Left ventricle myocardium superior (tissue), 1 donor: ENCODE data around the gene CA14. TPM values are rescaled to one million over a fixed set of nuclear protein-coding genes. Genes with fewer than 3 reads are reported as not detected.
"Not testable (repeated sequence)": the region's sequence is repeated elsewhere in the genome, so short reads cannot be mapped to it uniquely, and the experiment has no call there.

Experiments used
- ATAC-seq: fragments of 200-7000 bp; cut with Tn5 transposase; one replicate; pipeline ENCODE4 v1.9.1; 2020; ENCODE audit warnings: mild to moderate bottlenecking, moderate library complexity
- DNase-seq: peaks from one replicate; pipeline ENCODE4 v3.0.0-alpha.2; 2020
- intact Hi-C: fragments of 100-400 bp; cut with micrococcal nuclease; formaldehyde crosslinking; loops from one replicate; pipeline ENCODE4 v1.11.0; 2022
- total RNA-seq: library from RNA; stranded (reverse); fragmentation: NEBNext Ultra II Directional; extraction: Animal tissue kit (Norgen Biotek cat#: 25700); gene quantifications from one replicate; pipeline ENCODE4 v1.2.1, GENCODE V29; 2021
- donor health status: DM: no; HTN: yes; CAD: no; lungs with severe emphysema.

The CA14 gene
- total RNA-seq, 1 donor from 2014 or later, result 22.8 TPM

DNA sequence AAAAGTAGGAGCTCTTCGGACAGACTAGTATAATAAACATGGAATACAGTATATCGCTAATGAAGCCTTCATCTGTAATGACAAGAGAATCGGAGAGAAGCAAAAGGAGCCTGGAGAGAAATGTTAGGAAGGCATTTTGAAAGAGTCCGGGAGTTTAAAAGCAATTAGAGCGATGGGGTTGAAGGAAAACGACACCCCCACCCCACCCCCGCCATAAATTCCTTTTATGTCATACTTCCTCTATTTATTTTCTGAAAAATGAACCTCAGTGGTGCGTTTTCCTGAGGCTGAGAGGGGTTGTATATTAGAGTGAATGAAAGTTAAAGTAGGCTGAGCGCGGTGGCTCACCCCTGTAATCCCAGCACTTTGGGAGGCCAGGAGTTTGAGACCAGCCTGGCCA lies 11.9 kb downstream of the CA14 start:
- DNase-seq (no peak), ATAC-seq (no peak)
- intact Hi-C loops, result no loop called here

DNA sequence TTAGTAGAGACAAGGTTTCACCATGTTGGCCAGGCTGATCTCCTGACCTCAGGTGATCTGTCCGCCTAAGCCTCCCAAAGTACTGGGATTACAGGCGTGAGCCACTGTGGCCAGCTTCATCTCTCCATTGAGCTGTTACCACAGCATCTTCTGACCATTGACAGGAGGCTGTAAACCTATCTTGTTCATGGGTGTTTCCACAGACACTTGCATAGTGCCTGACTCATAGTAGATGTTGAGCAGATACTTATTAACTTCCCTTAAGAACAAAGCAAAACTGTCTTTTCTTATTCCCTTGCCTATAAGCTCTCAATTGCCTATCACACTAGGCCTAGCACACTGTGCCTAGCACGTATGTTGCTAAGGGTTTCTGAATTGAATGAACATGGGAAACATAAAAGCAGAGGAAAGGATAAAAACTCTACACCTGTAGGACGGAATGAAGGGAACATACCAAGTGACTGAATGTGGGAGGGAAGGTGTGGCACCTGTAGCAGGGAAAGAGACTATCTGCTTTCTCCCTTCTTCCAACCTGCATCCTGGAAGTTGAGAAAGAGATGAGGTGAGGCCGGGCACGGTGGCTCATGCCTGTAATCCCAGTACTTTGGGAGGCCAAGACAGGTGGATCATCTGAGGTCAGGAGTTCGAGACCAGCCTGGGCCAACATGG lies 13.9 kb downstream of the CA14 start:
- intact Hi-C loops, result no loop called here

DNA sequence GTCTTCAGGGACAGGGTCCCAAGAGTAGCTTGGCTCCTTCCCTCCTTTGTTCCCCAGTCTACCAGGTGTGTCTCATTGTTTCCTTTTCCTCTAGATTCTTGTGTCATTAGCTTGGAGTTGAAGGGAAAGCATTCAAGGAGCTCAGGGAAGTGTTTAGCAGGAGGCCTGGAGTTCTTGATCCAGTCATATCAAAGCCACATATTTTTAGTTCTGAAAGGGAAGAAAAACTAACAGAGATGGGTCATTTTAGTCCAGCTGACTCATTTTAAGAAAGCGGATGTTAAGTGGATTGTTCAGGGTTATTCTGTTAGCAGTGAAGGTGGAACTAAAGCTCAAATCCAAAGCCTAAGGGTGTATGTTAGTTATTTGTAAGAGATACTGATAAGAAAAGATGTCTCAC lies 15.7 kb downstream of the CA14 start:
- DNase-seq (no peak), ATAC-seq (no peak)
- intact Hi-C loops, result no loop called here

More for the DNA sequence above, 13.9 kb downstream of the CA14 start:
- DNase-seq (no peak), ATAC-seq (no peak)

DNA sequence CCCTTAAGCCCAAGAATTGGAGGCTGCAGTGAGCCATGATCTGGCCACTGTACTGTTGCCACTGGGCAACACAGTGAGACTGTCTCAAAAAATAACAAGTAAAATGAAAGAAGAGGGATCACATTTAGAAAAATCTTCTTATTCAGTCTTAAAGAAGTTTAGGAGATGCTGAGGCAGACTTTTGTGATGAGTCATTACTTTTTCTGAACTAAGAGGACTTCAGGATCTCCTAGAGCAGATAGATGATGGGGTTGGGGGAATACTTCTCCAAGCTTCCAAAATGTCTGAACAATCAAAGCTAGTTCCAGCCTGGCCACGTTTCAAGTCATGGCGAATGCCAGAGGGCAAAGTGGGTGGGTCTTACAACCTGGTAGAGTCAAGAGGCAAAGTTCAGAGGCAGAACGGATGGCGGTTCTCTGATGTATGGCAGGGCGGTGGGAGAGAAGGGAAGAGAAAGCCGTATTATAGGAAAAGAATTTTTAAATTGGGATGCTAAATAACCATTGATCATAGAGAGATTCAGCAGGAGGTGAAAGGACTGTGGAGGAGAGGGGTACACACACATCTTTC lies 22.6 kb downstream of the CA14 start:
- DNase-seq, result no peak
- intact Hi-C loops, result no loop called here
- no peak for ATAC-seq

DNA sequence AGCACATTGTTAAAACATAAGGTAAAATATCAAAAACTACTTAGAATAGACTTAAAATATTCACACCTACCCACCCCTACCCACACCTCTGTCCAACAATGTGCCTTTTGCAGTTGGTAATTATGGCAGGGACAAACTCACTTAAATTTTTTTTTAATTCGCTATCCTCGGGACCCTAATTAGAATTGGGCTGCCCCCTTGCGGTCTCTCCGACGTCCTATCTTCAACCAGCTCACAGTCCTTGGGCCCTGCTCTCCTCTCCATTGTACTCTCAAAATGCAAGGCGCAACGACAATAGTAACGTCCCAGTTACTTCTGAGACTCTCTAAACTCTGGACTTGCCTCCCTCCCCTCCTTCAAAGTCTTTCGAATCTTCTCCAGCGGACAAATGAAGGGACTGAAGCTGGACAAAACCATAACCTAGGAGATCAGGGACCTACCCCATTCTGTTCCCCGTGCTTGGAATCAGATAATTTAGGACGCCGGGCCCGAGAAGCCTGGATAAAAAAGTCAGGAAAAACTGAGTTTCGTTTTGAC lies 23.7 kb downstream of the CA14 start:
- ATAC-seq, result peak; percentile 73
- intact Hi-C loops, result no loop called here
- peak; percentile 85 for DNase-seq

DNA sequence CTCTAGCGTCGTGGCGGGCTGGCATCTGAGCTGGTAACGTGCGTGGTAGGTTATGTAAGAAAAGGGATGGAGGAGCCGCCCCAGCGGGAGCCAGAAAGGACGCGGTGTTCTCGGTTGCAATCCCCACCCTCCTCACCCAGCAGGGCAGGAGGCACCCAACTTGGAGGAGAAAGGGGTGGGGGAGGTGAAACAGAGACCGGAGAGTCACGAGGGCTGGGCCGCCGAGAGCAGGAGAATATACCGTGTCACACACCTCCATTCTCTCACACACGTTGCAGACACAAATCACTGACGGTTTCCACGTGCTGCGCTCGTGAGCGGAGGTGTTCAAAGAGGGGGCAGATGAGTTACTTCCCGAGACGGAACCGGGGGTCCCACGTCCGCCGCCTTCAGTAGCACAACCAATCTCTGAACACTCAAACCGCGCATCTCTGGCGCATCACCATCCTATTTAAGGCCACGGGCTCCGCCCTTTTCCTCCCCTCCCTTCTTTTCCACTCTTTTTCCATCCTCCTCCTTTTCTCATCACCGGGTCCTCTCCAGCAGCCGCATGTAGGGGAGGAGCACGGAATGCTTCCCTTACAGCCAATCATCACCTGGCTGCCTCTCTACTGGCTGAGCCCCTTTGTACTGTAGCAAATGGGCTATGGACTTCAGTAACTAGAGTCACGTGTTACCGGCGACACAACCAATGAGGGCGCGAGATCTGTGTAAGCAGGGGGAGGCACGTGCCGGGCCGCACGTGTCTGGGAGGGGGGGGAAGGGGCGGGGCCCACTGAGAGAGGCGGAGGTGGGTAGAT lies 24.4 kb downstream of the CA14 start, which contains the start of gene CIART:
Gene CIART, plus strand, starts transcription at position 797 of the 800 bp plus-strand sequence. CDS start 714 bp downstream, outside the sequence.
- ATAC-seq (peak; percentile 96), DNase-seq (peak; percentile 93)
- intact Hi-C loops, result no loop called here

DNA sequence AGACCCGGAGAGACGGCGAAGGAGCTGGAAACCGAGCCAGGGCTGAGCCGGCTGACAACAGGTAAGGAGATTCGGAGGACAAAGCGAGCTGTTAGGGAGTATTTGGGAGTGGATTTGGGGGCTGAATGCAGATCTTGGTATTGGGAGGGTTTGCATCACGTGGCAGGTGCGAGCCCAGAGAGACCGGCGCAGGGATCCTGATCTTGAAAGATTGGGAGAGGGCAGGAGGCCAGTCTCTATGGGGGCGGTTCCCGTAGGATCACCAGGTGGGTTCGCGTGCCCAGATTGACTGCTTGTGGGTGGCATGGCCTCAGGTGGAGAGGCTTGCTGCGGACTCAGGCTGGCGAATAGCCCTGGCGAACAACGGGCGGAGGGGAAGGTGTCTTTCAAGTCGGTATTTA lies 25.0 kb downstream of the CA14 start:
- intact Hi-C loops, result no loop called here
- ATAC-seq (peak; percentile 19), DNase-seq (no peak)

DNA sequence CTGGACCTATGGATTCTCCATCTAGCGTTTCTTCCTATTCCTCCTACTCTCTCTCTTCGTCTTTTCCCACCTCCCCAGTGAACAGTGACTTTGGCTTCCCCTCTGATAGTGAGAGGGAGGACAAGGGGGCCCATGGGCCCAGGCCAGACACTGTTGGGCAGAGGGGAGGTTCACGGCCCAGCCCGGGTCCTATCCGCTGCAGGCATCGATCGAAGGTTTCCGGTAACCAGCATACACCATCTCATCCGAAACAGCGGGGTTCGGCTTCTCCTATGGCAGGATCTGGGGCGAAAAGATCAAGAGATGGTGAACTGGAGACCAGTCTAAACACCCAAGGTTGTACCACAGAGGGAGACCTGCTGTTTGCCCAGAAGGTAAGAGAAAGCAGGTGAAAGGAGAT lies 25.7 kb downstream of the CA14 start:
- intact Hi-C loops, result no loop called here
- ATAC-seq (no peak), DNase-seq (no peak)

DNA sequence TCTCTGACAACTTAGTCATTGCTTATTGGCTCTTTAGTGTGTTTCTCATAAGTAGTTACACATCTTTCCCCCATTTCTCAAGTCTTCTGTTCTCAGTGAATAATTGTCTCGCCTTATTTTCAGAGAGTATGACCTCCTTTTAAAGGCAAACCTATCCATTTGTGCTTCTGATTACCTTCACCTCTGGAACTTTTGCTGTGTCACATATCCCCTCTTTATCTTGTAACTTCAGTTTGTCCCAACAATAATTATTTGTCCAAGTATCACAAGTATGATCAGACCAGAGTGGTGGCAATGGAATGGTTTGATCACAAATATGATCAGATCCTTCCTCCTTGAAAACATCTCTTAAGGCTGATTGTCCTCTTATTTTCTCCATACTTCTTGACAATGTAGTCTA lies 30.8 kb downstream of the CA14 start:
- no peak for ATAC-seq
- intact Hi-C loops, result no loop called here

DNA sequence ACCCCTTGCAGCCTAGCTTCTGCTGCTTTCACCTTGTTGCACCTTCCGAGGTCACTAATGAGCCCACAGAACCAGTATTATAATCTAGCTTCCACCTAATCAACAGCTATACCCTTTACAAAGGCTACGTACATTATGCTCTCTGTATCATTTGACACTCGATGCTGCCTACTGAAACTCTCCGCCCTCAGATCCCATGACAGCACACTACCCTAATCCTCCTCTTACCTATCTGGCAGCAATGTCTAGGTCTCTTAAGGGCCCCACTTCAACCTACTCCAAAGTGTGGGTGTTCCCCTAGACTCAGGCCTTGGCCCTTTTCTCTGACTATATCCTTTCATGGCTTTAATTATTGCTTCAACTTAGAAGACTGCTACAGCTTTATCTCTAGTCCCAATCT lies 31.2 kb downstream of the CA14 start:
- ATAC-seq (no peak), DNase-seq (no peak)
- intact Hi-C loops, result no loop called here

More for the DNA sequence above, 30.8 kb downstream of the CA14 start:
- DNase-seq, result no peak

DNA sequence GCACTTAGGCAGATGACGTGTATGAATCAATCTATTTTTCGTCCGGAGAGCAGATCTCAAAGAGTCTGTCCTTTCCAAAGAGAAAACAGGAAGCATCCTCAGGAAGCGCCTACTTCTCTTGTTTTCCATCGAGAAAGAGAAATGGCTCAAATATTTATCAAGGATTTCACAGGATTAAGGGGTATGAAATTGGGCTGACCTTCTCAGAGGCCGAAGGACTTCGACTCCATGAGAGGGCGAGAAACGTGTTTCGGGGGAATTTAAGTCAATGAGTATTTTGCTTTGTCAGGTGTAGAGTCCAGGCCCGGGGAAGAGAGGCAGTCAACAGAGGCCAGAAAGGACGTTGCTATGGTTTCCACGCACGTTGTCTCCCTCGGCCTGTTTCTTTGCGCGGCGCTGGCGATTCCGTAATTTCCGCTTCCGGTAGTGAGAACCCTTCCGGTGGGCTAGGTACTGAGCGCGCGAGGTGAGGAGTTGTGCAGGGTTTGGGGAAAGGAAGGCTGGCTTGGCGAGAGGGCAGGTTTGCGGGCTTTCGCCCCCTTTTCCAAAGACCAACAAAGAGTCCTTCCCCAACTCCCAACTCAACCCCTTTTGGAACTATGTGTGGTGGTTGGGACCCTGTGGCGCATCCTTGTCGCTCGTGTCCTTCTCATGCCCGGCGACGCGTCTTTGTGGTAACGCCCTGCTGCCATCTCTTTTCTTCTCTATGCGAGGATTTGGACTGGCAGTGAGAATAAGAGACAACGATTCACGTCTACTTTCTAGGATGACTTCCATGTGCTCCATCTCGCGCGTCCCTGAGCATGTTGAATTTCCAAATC lies 36.1 kb downstream of the CA14 start, which contains the start of gene MRPS21:
Gene MRPS21, plus strand, starts transcription at position 429 of the 821 bp plus-strand sequence. CDS start 506 bp downstream, outside the sequence.
- peak; percentile 98 for ATAC-seq
- intact Hi-C loops, result no loop called here
- peak; percentile 88 for DNase-seq

DNA sequence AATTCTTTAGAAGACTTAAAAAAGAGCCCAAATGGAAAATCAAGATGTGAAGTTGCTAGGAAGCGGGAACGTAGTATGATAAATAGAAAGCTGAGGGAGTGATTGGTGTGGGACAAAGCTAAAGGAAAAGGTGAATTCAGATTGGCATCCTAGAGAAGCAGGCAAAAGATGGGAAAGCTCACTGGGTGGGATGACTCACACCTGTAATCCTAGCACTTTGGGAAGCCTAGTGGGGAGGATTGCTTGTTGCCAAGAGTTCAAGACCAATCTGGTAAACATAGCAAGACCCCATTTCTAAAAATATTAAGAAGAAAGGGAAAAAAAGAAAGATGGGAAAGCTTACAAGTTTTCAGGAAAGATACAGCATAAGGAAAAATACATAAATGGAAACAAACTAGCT lies 37.9 kb downstream of the CA14 start:
- DNase-seq (no peak), ATAC-seq (no peak)
- intact Hi-C loops, result no loop called here

DNA sequence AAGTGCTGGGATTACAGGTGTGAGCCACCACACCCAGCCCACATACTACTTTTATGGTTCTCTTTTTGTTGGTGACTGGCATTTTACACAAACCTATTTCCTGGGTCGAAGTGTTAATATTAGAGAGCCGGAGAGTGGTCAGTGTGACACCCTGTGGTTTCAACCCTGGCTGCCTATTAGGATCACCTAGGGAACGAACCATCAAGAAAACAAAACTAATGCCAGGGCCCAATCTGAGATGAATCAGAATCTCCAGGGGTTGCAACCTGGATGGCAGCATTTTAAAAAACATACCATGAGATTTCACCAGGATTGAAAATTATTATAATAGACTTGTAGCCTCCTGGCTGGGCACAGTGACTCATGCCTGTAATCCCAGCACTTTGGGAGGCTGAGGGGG lies 42.1 kb downstream of the CA14 start:
- intact Hi-C loops, result no loop called here
- no peak for ATAC-seq
- DNase-seq, result no peak

DNA sequence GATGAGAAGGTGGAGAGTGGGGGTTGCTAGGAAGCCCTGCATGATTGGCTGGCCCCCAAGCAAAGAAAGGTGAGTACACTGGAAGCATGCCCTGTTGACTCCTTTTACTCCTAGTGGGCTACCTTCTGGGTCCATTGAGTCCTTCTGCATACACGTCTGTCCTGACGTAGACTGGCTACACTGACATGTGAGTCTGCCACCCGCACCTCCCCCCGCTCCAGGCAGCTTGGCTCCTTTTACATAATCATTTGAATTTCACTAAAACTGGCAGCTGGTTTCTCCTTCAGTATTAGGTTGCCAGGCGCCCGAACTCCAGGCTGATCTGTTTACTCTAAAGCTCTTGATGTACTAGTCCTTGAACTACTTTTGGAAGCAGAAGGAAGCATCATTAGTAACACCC lies 44.8 kb downstream of the CA14 start:
- ATAC-seq, result no peak
- intact Hi-C loops, result no loop called here
- no peak for DNase-seq

DNA sequence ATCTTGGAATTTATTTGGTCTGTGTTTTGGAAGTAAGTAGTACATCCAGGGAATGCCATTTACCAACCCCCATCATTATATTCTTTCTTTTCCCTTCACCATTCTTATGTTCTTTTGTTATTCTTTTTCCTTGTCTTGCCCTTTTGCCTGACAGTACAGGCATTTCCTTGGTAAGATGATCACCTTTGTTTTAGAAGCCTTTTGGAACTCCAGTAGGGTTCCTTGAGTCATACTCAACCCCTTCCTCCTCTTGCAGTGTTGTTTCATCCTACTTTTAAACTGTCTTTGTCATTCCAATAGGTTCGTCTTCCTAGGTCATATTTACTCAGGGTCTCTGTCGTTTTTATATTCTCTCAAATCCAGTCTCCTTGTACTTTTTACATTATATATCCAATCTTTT lies 45.3 kb downstream of the CA14 start:
- intact Hi-C loops, result no loop called here
- no peak for DNase-seq
- no peak for ATAC-seq

DNA sequence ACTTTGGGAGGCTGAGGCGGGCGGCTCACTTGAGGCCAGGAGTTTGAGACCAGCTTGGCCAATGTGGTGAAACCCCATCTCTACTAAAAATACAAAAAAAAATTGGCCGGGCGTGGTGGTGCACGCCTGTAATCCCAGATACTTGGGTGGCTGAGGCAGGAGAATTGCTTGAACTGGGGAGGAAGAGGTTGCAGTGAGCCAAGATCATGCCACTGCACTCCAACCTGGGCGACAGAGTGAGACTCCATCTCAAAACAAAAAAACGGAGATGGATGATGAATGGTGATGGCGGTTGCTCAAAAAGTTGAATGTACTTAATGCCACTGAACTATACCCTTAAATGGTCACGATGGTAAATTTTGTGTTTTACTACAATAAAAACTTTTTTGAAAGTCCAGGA lies 51.0 kb downstream of the CA14 start:
- intact Hi-C loops, ATAC-seq, DNase-seq: not testable (repeated sequence)

DNA sequence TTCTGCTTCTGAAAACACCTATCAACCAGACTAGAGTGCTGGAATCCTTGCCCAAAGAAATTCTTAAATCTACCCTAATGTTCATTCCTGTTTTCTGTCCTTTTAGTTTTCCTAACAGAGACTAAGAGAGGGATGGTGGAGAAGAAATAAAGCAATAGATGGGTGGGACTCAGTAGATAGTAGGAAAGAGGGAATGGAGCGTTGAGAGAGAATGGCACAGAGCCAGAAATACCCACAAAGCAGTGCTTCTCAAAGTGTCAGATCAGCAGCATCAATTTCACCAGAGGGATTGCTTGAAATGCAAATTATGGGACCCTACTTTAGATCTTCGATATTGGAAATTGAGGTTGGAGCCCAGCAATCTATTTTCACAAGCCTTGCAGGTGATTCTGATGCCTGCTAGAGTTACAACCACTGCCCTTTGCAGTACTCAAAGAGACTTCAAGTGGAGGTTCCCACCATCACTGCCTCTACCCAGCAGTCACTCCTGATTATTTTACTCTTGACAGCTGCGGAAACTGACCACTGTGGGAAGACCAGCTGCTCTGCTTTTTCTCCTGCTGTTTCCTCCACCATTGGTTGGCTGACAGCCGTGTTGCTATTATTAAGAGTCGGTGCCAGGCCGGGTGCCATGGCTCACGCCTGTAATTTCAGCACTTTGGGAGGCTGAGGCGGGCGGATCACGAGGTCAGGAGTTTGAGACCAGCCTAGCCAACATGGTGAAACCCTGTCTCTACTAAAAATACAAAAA lies 52.4 kb downstream of the CA14 start:
- DNase-seq (no peak), ATAC-seq (no peak)
- intact Hi-C loops, result no loop called here

DNA sequence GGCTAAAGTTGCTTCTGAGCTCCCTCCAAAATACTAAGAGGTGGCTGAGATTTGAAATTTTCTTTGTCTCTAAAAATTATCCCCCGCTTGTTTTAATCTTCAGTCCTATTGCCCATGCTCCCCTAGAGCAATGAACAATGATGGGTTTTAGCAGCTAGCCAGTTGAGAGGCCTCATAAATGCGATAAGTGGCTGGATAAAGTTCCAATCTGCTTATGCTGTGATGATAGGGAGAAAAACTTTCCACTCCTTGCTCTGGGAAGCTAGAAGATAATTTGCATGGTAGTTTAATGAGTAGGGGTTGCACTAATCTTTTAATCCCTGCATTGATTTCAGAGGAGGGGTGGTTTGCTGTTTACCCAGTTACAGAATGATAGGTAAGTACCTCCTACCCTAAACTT lies 54.2 kb downstream of the CA14 start:
- DNase-seq (no peak), ATAC-seq (no peak)
- intact Hi-C loops, result no loop called here
